ENCODE results near the gene EVI5L. TPM values are rescaled to one million over a fixed set of nuclear protein-coding genes. Genes with fewer than 3 reads are reported as not detected.

EVI5L gene
- total and polyA plus RNA-seq, 2 of the 8 experiments (the other 6 are each of a cell fraction or from before 2014, with no cell fraction given), result 7.2 to 11.0 TPM

DNA sequence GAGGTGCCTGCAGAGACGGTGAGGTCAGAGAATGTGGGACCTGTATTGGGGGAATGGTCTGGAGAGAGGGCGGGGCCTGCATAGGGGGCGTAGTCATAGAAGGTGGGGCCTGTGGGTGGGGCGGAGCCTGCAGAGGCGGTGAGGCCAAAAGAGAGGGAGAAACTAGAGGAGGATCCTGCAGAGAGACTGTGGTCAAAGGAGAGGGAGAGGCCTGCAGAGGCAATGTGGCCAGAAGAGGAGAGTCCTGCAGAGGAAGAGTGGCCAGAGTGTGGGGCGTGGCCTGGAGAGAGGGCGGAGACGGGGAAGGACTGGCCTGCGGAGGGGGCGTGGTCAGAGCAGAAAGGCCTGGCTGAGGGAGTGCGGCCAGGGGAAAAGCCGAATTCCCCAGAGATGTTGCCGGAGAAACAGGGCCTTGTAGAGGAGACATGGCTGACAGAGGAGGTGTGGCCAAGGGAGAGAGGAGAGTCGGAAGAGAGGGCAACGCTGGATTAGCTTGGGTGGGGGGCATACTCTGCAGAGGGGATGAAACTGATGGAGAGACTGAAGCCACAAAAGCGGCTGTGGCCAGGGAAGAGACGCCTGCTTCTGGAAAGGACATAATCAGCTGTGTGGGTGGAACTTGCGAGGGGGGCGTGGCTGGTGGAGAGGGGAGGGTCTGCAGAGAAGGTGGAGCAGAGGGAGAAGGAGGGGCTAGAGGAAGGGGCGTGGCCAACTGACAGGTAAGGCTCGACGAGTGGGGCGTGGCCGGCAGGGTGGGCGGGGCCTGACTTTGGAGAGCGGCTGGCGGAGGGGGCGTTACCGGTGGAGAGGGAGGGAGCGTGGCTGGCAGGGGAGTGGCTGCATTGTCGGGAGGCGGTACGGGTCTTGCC is 41.7 kb downstream of the EVI5L start (continued):
- TF ChIP-seq EGR1 (IDR thresholded peaks at IDR 0.05; ENCODE audit: borderline replicate concordance, low read depth, low read length) (no peak), ASH2L (IDR thresholded peaks at IDR 0.05; ENCODE audit: low read length) (no peak), RAD21 (IDR thresholded peaks at IDR 0.05 in 1 of 2, conservative IDR thresholded peaks at IDR 0.05 in 1 of 2; ENCODE audit: low read depth in 2 of 2, low read length in 2 of 2) (no peak), EP300 (IDR thresholded peaks at IDR 0.05; ENCODE audit: borderline replicate concordance in 1 of 2, low read depth in 2 of 2, low read length in 2 of 2) (no peak), POLR2AphosphoS5 (IDR thresholded peaks at IDR 0.05; ENCODE audit: low read depth, low read length) (0 out of 2 replicates have a peak, but pooled peaks have one; percentile 12), JUN (IDR thresholded peaks at IDR 0.05; ENCODE audit: low read depth, low read length) (no peak), SRF (IDR thresholded peaks at IDR 0.05; ENCODE audit: low read depth, low read length) (no peak)
- TF ChIP-seq, protein P1, sequence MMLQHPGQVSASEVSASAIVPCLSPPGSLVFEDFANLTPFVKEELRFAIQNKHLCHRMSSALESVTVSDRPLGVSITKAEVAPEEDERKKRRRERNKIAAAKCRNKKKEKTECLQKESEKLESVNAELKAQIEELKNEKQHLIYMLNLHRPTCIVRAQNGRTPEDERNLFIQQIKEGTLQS (IDR thresholded peaks at IDR 0.05; ENCODE audit: insufficient read depth, low read depth, low read length), result no peak
- TF ChIP-seq, protein P2, sequence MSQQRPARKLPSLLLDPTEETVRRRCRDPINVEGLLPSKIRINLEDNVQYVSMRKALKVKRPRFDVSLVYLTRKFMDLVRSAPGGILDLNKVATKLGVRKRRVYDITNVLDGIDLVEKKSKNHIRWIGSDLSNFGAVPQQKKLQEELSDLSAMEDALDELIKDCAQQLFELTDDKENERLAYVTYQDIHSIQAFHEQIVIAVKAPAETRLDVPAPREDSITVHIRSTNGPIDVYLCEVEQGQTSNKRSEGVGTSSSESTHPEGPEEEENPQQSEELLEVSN (IDR thresholded peaks at IDR 0.05), result no peak
